Measurements from ENCODE around the gene PLA2G2C. TPM values are rescaled to one million over a fixed set of nuclear protein-coding genes. Genes with fewer than 3 reads are reported as not detected.

PLA2G2C gene
- total and polyA plus RNA-seq, 2 experiments from 2014 or later: not detected

DNA sequence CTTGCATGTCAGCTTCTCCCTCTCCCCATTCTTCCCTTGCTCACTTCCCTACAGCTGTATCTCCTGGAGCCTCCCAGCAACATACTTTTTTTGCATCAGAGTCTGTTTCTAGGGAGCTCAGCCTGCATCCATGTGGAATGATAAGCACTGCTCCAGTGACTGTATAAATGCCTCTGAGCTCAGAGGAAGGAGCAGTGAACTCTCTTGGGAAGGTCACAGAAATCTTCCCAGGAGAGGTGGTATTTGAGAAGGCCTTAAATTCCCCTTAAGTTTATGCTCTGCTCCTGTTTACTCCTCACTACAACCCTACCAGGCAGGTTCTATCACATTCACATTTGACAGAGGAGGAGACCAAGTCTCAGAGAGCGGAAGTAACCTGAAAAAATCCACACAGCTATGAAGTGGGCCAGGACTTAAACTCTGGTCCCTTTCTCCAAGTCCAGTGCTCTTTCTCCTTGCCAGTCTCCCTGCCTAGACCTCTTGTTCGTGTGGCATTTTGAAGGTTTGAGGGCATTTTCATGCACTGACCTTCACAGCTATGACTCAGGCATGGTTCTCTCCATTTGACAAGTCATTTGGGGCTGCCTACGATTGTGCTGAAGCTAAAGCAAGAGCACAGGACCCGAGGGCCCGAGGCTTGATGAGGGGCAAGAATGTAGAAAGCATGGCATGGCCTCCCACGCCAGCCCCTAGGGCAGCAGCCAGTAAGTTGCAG is 6.0 kb downstream of the PLA2G2C start (continued):
- TF ChIP-seq JUNB (IDR thresholded peaks at IDR 0.05; ENCODE audit: unreplicated experiment): no peak
- no peak for TF ChIP-seq ZNF114 (CRISPR knock-in tag; IDR thresholded peaks at IDR 0.05)
- TF ChIP-seq EZH2phosphoT487 (IDR thresholded peaks at IDR 0.05; ENCODE audit: unreplicated experiment): no peak
- no peak for TF ChIP-seq POLR2AphosphoS5 (IDR thresholded peaks at IDR 0.05; ENCODE audit: low read depth)
- TF ChIP-seq, protein P1, sequence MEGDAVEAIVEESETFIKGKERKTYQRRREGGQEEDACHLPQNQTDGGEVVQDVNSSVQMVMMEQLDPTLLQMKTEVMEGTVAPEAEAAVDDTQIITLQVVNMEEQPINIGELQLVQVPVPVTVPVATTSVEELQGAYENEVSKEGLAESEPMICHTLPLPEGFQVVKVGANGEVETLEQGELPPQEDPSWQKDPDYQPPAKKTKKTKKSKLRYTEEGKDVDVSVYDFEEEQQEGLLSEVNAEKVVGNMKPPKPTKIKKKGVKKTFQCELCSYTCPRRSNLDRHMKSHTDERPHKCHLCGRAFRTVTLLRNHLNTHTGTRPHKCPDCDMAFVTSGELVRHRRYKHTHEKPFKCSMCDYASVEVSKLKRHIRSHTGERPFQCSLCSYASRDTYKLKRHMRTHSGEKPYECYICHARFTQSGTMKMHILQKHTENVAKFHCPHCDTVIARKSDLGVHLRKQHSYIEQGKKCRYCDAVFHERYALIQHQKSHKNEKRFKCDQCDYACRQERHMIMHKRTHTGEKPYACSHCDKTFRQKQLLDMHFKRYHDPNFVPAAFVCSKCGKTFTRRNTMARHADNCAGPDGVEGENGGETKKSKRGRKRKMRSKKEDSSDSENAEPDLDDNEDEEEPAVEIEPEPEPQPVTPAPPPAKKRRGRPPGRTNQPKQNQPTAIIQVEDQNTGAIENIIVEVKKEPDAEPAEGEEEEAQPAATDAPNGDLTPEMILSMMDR (conservative IDR thresholded peaks at IDR 0.05; ENCODE audit: low read depth in 2 of 2): no peak
- TF ChIP-seq CREB1 (CRISPR knock-in tag; IDR thresholded peaks at IDR 0.05; ENCODE audit: low read depth): no peak
- TF ChIP-seq ZNF331 (CRISPR knock-in tag; IDR thresholded peaks at IDR 0.05; ENCODE audit: low read depth): no peak

GRCh38 chr1:20179371-20180128 is 6.8 kb downstream of the PLA2G2C start:
- no peak overlapping the region for H3K4me3 ChIP-seq
- no peak for ATAC-seq
- no peak for DNase-seq (ENCODE audit: low spot score)
- H2AFZ ChIP-seq: no peak overlapping the region
- no peaks in the 10 kb centered on the region for H3K4me1 ChIP-seq (ENCODE audit: insufficient read depth)
- Mint-ChIP-seq H3K27me3 (ENCODE audit: insufficient read depth, low read depth, poor library complexity) (peaks cover 7% of the 10 kb centered on the region), H3K27ac (no peak overlapping the region), H3K4me1 (peaks cover 11% of the 10 kb centered on the region), H3K4me3 (no peak overlapping the region; the same call in 2 of the 3 replicates), H3K36me3 (ENCODE audit: low read depth) (no peaks in the 10 kb centered on the region; the same call in 2 of the 3 replicates), H3K9me3 (peaks cover 2% of the 10 kb centered on the region; the same call in 1 of the 3 replicates)
- H3F3A ChIP-seq (replicated peaks; ENCODE audit: low read depth): no peaks in the 10 kb centered on the region
- no peaks in the 10 kb centered on the region for H3K36me3 ChIP-seq (ENCODE audit: insufficient read depth)
- no peaks in the 10 kb centered on the region for H3K79me2 ChIP-seq (replicated peaks; ENCODE audit: insufficient read depth)
- H3K9me2 ChIP-seq (ENCODE audit: insufficient read depth): no peaks in the 10 kb centered on the region
- no peaks in the 10 kb centered on the region for H4K20me1 ChIP-seq (replicated peaks; ENCODE audit: insufficient read depth)
- H3K27ac ChIP-seq (ENCODE audit: low read depth): no peak overlapping the region
- H3K4me2 ChIP-seq: no peak overlapping the region
- H3K27me3 ChIP-seq (ENCODE audit: insufficient read depth): 0 out of 2 replicates have a peak, but pooled peaks cover 4% of the 10 kb centered on the region
- no peak for TF ChIP-seq EZH2 (IDR thresholded peaks at IDR 0.05; ENCODE audit: low read depth, unreplicated experiment)
- TF ChIP-seq STAT1 (IDR thresholded peaks at IDR 0.05; ENCODE audit: unreplicated experiment): no peak
- TF ChIP-seq ZNF462 (CRISPR knock-in tag; IDR thresholded peaks at IDR 0.05): no peak
- no peak for TF ChIP-seq EZH2phosphoT487 (IDR thresholded peaks at IDR 0.05; ENCODE audit: unreplicated experiment)
- no peak for TF ChIP-seq ZNF114 (CRISPR knock-in tag; IDR thresholded peaks at IDR 0.05)
- TF ChIP-seq CREB1 (CRISPR knock-in tag; IDR thresholded peaks at IDR 0.05; ENCODE audit: low read depth): no peak
- TF ChIP-seq JUNB (IDR thresholded peaks at IDR 0.05; ENCODE audit: unreplicated experiment): no peak
- no peak for TF ChIP-seq ZNF331 (CRISPR knock-in tag; IDR thresholded peaks at IDR 0.05; ENCODE audit: low read depth)
- TF ChIP-seq NANOG (IDR thresholded peaks at IDR 0.05; ENCODE audit: borderline replicate concordance): no peak
